BJ (cell line): Measurements from ENCODE around the gene CHD9. TPM values are rescaled to one million over a fixed set of nuclear protein-coding genes. Genes with fewer than 3 reads are reported as not detected.
"Not testable (repeated sequence)": the region's sequence is repeated elsewhere in the genome, so short reads cannot be mapped to it uniquely, and the experiment has no call there.

Source experiments
- CTCF ChIA-PET: fragments of 350-600 bp; formaldehyde crosslinking; extraction: SDS; loops from one replicate; lab custom pipeline; 2021; ENCODE audit warnings: antibody characterized with exemption, inconsistent platforms; lab: Yijun Ruan, JAX
- POLR2A ChIA-PET: fragments of 300-600 bp; sonication (Branson Sonifier 250); formaldehyde crosslinking; extraction: SDS; loops from one replicate; lab custom pipeline; 2021; ENCODE audit warnings: antibody characterized with exemption; lab: Charles Lee
- DNase-seq: peaks from one replicate; pipeline ENCODE4 v3.0.0-alpha.2; 2011; ENCODE audit warnings: low read depth
- H3K27me3 ChIP-seq: 2 replicates; pipeline ENCODE4 v1.6.0; 2011; ENCODE audit warnings: low read length; ENCODE audit not compliant: control insufficient read depth, insufficient read depth
- H3K36me3 ChIP-seq: 2 replicates; pipeline ENCODE4 v1.5.1; 2011; ENCODE audit warnings: low read length; ENCODE audit not compliant: control insufficient read depth, insufficient read depth
- H3K4me3 ChIP-seq: 2 replicates; pipeline ENCODE4 v1.5.1; 2011; ENCODE audit warnings: low read depth, mild to moderate bottlenecking, control low read depth, low read length
- CTCF ChIP-seq: IDR thresholded peaks from 2 replicates; pipeline ENCODE4 v1.5.1; 2011; ENCODE audit warnings: low read depth, mild to moderate bottlenecking, control low read depth, inconsistent platforms, low read length, moderate library complexity; ENCODE audit not compliant: insufficient read depth
- polyA plus RNA-seq: library from polyadenylated mRNA; depleted of rRNA; stranded (reverse); fragments of >200 nt; gene quantifications from 2 replicates; pipeline ENCODE4 v1.2.3, GENCODE V29; 2011

Gene CHD9
- polyA plus RNA-seq, 1 experiment = 13.1 TPM

GRCh38 chr16:53175118-53175517 is 120.3 kb downstream of the CHD9 start:
- ChIA-PET CTCF (interaction anchor here (0.8 to 1.6 kb wide), 2 partner anchors 11 to 17 kb away, joined by 4 read pairs; no protein-coding TSS in a partner anchor), POLR2A (no interaction called here)
- H3K27me3 ChIP-seq = no peaks in the 10 kb centered on the region
- no peak overlapping the region for H3K4me3 ChIP-seq
- DNase-seq = no peak
- TF ChIP-seq CTCF = no peak
- peaks cover 2% of the 10 kb centered on the region; the same call in 1 of the 2 replicates for H3K36me3 ChIP-seq

GRCh38 chr16:53176434-53176833 is 121.6 kb downstream of the CHD9 start:
- Histone ChIP-seq H3K27me3 (no peaks in the 10 kb centered on the region), H3K4me3 (no peak overlapping the region), H3K36me3 (peaks cover 2% of the 10 kb centered on the region; the same call in 1 of the 2 replicates)
- ChIA-PET POLR2A (no interaction called here), CTCF (interaction anchor here (1.6 kb wide), 1 partner anchor 18 kb away, joined by 4 read pairs; no protein-coding TSS in a partner anchor)
- no peak for DNase-seq
- no peak for TF ChIP-seq CTCF

GRCh38 chr16:53183442-53183841 is 128.7 kb downstream of the CHD9 start:
- CTCF ChIA-PET = interaction anchor here (1.2 to 1.4 kb wide), 2 partner anchors 15 to 54 kb away, joined by 3 to 5 read pairs; no protein-coding TSS in a partner anchor
- POLR2A ChIA-PET = no interaction called here
- Histone ChIP-seq H3K36me3 (no peaks in the 10 kb centered on the region; the same call in 1 of the 2 replicates), H3K27me3 (no peaks in the 10 kb centered on the region), H3K4me3 (no peak overlapping the region)
- DNase-seq = no peak
- TF ChIP-seq CTCF = no peak

GRCh38 chr16:53185741-53186140 is 130.9 kb downstream of the CHD9 start:
- DNase-seq, H3K27me3 ChIP-seq, H3K4me3 ChIP-seq, H3K36me3 ChIP-seq, POLR2A ChIA-PET: not testable (repeated sequence)
- CTCF ChIA-PET = interaction anchor here (1.5 kb wide), 1 partner anchor 10 kb away, joined by 4 read pairs; no protein-coding TSS in a partner anchor

GRCh38 chr16:53187775-53188174 is 133.0 kb downstream of the CHD9 start:
- Histone ChIP-seq H3K4me3 (no peak overlapping the region), H3K36me3 (no peaks in the 10 kb centered on the region; the same call in 1 of the 2 replicates), H3K27me3 (no peaks in the 10 kb centered on the region)
- TF ChIP-seq CTCF = no peak
- CTCF ChIA-PET = no interaction called here
- POLR2A ChIA-PET = no interaction called here
- DNase-seq = no peak

GRCh38 chr16:53191413-53191812 is 136.6 kb downstream of the CHD9 start:
- no peaks in the 10 kb centered on the region for H3K36me3 ChIP-seq
- no peak for TF ChIP-seq CTCF
- H3K27me3 ChIP-seq = no peaks in the 10 kb centered on the region
- no peak for DNase-seq
- H3K4me3 ChIP-seq = no peak overlapping the region
- POLR2A ChIA-PET = no interaction called here
- CTCF ChIA-PET = interaction anchor here (0.6 kb wide), 1 partner anchor 54 kb away, joined by 3 read pairs; no protein-coding TSS in a partner anchor
